Activated naive CD4-positive, alpha-beta T cell treated with Interleukin-2 at 50 U/mL for 16 hours (primary cell): ENCODE measurements around the gene DGKH.

Source experiments
- DNase-seq: peaks from one replicate; pipeline ENCODE4 v3.0.0-alpha.2; 2020

The DGKH gene

DNA sequence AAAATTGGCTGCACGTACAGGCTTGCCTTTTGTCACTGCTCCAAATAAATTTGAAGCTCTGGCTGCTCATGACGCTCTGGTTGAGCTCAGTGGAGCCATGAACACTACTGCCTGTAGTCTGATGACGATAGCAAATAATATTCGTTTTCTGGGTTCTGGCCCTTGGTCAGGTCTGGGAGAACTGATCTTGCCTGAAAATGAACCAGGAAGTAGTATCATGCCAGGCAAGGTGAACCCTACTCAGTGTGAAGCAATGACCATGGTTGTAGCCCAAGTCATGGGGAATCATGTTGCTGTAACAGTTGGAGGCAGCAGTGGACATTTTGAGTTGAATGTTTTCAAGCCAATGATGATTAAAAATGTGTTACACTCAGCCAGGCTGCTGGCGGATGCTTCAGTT is 207.4 kb downstream of the DGKH start:
- no peak for DNase-seq

DNA sequence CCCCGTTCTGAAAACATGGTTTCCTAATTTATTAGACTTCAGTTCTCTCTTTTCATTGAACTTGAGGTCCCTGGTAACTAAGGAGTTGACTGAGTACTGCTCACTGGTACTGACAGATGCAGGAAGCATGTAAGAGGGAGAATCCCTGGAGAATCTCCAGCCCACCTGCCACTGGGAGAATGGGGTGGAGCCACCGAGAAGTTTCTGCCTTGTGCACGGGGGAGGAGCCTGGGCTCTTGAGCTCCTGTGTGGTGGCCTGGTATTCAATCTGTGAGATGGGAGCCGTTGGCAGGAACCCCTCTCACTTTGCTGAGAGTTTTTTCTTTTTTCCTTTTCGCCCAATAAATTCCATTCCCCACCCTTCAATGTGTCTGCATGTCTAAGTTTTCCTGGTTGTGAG is 210.3 kb downstream of the DGKH start:
- DNase-seq: no peak

DNA sequence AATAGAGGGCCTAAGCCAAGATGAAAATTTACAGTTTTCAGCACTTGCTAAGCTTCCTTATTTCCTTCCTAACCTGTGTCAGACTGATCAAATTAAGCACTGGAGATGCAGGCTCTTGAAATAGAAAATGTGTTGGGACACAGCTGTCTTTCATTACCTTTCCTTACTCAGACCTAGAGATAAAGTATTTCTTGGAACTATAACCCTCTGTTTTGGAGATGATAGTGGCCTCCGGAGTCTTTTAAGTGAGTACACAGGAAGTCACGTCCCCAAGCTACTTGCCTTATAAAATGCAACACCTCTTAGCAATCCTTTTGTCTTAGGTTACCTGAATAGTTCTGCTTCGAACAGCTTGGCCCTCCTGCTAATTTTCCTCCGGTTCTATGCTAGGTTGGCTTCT is 211.1 kb downstream of the DGKH start:
- DNase-seq: no peak

DNA sequence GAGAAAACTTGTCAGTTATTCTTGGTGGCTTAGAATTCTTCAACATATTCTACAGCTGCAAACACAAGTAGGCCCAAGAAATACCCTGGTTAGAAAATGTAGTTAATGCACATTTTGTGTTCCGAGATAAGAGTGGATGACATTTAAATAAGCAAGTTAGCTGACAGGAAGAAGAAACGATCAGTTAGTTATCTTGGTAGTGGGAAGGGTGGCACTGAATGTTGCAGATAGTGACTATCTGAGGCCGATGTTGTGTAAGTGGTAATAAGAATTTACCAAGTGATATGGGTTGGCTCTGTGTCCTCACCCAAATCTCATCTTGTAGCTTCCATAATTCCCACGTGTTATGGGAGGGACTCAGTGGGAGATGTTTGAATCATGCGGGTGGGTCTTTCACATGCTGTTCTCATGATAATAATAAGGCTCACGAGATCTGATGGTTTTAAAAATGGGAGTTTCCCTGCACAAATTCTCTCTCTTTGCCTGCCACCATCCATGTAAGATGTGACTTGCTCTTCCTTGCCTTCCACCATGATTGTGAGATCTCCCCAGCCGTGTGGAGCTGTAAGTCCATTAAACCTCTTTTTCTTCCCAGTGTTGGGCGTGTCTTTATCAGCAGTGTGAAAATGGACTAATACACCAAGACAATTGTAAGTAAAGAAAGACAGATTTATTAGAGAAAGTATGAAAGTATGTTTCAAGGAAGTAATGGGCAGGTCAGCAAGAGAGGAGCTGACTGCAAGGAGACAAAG is 212.6 kb downstream of the DGKH start:
- DNase-seq: no peak

DNA sequence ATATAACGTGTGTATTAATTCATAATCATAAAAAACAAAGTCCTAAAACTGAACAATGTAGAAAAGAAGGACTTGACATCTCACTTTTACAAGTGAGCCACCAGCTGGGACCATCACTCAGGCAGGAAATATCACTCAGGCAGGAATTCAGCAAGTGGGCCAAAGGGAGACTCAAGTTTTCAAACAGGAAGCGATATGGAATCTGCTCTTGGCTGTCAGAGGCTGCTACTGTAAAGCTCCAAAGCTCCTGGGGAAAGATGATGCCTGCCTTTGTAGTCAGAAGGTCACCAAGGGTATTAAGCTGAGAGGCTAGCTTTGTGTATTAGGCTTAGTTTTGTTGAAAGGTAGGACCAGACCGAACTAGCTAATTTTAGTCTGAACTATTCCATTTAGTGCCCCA is 218.0 kb downstream of the DGKH start:
- DNase-seq: no peak

DNA sequence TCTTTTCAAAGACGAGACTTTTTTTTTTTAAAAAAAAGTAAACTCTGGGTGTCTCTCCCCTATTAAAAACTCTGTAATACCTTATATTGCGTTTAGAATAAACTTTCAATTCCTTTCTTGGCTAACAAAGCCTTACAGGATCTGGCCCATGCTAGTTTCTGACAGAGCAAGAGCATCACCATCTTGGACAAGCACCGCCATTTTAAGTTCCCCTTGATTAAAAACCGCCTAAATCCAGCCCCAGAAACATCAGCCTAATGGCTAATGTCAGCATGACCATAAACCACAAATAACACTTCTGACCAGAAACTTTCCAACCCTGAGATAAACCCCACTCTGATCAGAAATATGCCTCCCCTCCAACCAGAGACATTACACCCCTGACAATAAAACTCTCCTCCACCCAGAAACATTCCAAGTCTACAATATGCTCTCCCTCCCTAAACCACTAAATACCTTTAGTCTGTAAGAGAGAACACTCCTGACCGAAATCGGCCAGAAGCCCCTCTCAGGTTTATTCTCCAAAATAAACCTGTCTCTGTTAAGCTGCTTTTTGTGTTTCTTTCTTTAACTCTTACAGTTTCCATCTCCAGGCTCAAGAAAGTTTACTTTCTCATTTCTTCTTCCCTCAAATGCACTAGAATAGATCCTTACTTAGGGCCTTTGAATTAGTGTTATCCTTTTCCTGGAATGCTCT is 221.9 kb downstream of the DGKH start:
- DNase-seq: no peak

DNA sequence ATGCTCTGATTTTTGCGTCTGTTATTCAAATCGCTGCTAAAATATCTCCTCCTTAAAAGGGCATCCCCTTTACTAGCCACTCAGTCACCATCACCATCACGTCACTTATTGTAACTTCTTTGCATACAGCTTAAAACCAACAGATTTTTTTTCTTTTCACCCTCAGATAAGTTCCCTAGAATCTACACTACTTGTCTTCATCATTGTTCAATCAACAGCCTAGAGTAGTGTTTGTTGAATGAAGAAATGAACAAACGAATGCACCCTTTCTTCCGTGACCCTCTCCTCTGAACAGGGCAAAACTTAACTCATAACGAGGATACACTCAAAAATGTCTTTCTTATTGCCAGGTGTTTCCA is 222.4 kb downstream of the DGKH start:
- DNase-seq: no peak

DNA sequence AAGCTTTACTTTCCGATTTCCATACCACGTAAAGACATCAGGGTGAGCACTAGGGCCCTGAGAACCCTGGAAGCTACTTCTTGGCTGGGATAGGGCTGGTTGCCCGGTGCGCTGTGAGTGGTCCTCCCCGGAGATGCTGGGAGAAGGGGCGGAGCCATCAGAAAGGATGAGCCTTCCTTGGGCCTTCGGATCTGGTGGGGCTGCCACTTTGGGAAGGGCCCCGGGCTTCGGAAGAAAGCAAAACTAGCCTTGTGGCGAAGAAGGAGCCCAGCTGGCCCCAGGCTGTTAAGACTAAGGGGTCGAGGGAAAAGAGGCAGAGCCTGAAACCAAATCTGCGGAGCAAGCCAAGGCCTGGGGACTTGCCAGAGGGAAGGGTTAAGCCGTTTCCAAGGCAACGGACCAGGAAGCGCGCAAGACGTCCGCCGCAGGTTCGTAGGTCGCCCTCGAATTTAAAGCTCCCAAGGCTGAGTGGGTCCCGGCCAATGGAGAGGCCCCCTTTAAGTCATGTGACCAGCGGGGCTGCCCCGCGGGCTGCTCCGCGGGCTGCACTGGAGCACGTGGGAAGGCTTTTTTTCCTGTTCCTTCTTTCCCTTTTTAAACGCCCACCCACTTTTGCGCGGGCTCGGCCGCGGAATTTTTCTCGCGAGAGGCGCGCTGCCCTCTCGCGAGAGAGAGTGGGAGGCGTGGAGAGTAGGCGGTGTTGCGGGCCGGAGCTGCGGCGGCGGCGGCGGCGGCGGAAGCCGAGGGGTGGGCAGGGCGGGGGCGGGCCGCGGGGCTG is 223.1 kb downstream of the DGKH start:
- DNase-seq: peak; percentile 92

DNA sequence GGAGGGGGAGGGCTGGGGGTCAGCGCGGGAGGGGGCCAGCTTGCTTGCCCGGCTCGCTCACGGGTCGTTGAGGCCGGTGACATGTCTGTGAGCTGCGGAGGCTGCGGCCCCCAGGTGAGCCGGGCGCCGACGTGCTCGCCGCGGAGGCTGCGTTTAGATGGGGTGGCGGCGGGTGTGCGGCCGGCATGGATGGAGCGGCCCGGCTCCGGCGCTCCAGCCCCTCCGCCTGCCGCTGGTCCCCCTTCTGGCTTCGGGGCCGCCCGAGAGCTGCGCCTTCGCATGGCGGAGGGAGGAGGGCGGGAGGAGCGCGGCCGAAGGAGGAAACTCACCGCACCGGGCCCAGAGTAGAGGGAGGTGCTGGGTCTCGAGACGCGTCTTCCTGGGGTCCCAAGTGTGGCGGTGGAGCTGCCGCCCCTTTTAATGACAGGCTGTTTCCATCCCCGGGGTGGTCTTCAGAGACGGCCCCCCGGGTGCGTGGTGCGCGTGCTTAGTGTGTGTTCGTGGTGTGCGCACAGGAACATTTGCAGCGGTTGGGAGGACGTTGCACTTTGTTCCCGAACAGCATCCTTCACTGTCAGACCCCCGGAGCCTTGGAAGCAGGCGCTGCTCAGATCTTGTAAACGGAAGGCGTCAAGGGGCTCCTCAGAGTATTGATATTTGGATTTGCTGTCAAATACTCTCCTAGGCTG is 223.8 kb downstream of the DGKH start, which contains the start of gene AKAP11:
AKAP11 (plus strand) TSS at position 38 of the 689 bp plus-strand sequence. CDS start 14,197 bp downstream, outside the sequence.
- peak; percentile 56 for DNase-seq

DNA sequence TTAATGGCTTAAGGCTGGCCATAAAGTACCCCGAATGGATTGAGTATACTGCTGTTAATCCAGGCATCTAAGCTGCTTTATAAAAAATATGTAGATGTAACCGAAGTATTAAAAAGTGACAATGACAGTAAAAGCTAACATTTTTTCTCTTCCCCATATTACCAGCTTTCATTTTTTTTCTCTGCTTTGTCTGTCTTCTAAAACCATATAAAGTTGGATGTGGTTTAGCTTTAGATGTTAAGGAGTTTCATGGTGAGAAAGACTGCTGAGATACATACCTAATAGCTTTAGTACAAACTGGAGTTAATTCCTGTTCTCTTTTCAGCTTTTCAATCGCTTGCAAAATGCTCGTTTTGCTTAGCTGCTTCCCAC is 224.3 kb downstream of the DGKH start:
- DNase-seq: no peak

DNA sequence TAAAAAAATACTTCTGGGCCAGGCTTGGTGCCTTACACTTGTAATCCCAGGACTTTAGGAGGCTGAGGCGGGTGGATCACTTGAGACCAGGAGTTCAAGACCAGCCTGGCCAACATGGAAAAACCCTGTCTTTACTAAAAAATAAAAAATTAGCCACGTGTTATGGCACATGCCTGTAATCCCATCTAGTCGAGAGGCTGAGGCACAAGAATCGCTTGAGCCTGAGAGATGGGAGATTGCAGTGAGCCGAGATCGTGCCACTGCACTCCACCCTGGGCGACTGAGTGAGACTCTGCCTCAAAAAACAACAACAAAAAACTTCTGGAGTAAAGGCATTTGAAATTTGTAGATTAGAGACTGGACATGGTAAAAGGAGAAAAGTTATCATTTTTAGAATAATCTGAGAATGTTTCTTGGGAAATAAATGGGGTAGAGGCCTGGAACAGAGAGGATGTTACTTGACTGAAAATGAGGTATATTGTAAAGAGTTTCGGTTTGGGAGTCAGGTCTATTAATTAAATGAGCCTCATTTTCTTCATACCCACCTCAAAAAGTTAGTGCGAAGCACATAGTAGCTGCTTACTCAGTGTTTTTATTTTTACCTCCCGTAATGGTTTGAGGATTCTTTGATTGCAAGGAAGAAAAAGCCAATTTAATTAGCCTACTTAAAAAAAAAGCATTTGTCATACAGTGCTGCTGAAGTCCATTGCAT is 226.1 kb downstream of the DGKH start:
- no peak for DNase-seq

DNA sequence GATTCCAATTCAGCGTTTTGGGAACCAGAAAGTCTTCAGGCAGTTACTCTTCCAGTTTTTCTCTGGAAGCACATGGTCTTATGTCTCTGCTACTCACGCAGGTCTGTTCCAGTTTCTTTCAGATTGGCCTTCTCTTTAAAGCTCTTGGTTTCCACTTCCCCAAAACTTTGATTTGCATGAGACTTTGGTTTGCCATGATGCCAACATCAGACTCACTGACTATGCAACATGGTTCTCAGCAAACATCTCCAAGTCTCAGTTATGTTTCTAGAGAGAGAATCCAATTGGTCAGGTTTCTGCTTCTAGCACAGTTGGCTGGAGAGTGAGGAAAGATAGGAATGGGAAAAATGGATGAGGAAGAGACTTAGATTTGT is 226.6 kb downstream of the DGKH start:
- no peak for DNase-seq

DNA sequence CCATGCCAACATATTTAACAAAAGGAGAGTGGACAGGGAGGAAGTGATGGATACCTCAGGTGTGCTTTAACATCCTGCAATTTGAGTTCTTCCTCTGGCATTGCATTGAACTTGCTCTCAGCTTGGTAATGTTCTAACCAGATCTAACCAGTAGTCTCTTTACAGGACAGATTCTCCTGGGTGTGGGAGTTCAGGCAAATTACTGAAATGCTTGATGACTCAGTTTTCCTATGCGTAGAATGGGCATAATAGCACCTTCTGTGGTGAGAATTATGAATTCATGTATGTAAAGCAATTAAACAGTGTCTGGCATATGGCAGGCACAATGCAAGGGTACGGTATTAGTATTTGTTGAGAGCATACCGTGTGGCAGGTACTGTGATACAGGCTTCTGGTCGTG is 227.1 kb downstream of the DGKH start:
- DNase-seq: no peak

DNA sequence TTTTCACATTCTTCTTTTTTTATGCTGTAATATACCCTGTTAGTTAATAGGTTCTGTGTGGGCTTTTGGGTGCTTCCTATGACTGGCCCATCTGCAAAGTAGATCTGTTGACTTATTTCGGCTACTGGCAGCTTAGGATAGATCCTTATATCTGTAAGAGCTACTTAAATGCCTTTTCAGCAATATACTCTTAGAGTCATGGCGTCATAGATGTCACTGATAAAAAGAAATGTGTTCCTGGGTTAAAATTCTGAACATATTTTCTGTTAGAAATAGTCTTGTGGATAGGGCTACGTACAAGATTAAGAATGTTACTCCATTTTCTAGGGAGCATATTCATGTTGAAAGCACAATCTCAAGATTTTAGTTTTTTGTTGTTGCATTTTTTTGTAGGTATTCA is 228.2 kb downstream of the DGKH start:
- DNase-seq: no peak

DNA sequence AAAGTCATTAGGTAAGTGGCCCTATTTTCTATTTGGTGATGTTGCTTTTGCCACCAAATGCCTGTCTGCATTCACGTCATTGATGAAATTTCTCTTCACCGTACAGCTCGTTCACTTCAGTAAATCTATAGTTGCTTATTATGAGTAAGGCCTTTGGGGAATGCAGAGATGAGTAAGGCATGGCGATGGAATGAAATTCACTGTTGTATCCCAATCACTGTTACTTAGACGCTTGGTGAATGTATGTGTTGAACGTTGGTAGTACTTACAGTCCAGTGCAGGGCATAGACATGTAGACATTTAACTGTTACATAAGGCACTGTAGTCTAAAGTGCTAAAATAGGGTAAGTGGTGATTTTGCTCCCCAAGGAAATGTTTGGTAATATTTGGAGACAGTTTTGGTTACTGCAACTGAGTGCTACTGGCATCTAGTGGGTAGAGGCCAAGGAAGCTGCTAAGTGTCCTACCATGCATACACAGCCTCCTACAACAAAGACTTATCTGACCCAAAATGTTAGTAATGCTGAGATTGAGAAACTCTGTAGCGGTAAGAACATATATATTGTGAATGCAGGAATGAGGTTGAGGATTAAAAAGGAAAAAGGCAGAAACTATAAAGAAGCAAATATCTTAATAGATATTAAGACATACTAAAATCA is 229.3 kb downstream of the DGKH start:
- DNase-seq: no peak

DNA sequence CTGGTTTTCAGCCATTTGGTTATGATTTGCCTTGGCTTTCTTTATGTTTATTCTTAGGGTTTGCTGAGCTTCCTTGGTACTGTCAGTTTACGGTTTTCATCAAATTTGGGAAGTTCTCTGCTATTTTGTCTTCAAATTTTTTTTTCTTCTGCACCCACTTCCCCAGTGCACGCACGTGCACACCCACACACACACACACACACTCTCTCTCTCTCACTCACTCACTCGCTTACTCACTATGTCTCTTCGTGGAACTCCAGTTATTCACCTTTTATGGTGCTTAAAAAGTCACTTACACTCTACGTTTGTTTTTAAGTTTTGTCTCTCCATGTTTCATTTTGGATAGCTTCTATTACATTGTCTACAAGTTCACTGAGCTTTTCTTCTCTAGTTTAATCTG is 230.6 kb downstream of the DGKH start:
- peak; percentile 28 for DNase-seq

DNA sequence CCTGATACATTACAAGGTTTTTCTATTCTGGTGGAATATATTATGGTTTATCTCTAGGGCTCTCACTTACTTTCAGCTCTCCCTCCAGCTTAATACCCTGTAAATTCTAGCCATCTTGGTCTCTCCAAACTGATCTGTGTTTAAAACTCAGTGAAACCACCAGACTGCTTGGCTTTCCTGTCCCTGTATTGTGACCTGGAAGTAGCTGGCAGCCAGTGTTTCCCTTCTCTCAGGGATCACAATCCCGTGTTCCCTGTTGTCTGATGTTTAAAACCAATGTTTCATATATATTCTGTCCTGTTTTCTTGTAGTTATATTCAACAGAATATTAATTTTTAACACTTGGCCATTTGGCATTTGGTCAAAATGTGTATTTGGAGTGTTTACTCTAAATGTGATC is 231.5 kb downstream of the DGKH start:
- DNase-seq: no peak

DNA sequence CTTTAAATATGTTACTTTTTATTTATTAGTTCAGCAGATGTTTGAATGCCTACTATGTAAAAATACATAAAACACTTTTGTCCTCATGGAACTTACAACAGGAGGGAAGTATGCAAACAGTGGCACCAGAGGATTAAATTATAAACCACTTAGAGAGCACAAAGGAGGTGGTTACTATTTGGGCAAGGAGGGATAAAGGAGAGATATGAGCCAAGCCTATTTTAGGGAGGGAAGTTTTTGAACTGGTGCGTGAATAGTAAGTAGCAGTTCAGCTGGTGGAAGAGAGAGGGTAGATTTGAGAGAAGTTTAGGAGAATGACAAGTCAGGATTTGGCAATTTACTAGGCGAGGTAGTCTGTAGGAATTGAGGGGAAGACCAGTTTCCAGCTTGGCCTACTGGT is 232.1 kb downstream of the DGKH start:
- DNase-seq: no peak

DNA sequence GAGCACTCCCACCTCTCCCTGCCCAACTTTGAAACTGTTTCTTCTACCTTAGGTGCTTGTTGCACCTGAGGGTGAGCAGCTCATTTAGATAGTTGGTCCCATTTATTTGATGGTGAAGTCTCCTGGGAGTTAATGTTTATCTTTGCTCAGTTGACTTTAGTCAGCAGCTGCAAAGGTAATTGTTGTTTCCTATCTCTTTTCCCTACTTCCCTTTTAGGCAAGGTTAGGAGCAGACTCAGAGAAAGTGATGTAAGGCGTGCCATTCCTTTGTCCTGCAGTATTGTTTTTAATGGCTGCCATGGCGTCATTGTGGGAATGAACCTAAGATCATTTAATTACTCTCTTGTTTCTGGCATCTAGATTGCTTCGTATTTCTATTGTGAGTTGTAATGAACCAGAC is 235.1 kb downstream of the DGKH start:
- DNase-seq: no peak

DNA sequence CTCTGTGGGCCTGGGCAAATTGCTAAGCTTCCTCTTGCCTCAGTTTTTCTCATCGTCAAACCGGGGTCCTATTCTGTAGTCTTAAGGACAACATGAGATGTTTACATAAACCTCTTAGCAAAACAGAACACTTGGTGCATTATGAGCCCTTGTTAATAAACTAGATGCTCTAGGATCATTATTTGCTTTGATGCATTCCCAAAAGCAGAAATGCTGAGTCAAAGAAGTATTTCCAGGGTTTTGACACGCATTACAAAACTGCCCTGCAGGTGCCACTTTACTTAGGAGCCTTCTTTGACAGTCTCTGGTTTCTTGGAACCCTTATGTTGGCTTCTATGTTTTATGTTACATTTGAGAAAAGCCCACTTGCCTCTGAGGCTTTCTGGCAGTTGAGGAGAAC is 235.6 kb downstream of the DGKH start:
- no peak for DNase-seq
